NT2/D1 (cell line): Measurements from ENCODE around the gene KCNK5.

Experiments
- DNase-seq: peaks from one replicate; pipeline ENCODE4 v3.0.0-alpha.2; 2011; ENCODE audit warnings: low read depth, low spot score
- H3K27me3 ChIP-seq: 2 replicates; pipeline ENCODE4 v1.6.0; 2011; ENCODE audit warnings: mild to moderate bottlenecking; ENCODE audit not compliant: insufficient read length, insufficient read depth
- H3K36me3 ChIP-seq: 2 replicates; pipeline ENCODE4 v1.6.1; 2011; ENCODE audit warnings: mild to moderate bottlenecking, low read length, mixed read lengths; ENCODE audit not compliant: insufficient read depth, insufficient read length
- H3K4me1 ChIP-seq: 2 replicates; pipeline ENCODE4 v1.5.1; 2011; ENCODE audit not compliant: insufficient read depth, insufficient read length
- H3K4me3 ChIP-seq: 2 replicates; pipeline ENCODE4 v1.5.1; 2011; ENCODE audit warnings: low read depth; ENCODE audit not compliant: insufficient read length
- H3K9ac ChIP-seq: 2 replicates; pipeline ENCODE4 v1.6.0; 2011; ENCODE audit warnings: low read depth; ENCODE audit not compliant: insufficient read length
- H3K9me3 ChIP-seq: 2 replicates; pipeline ENCODE4 v1.5.1; 2011; ENCODE audit warnings: mild to moderate bottlenecking, low read length; ENCODE audit not compliant: insufficient read depth
- SUZ12 ChIP-seq: IDR thresholded peaks from 2 replicates; pipeline ENCODE4 v1.6.1; 2011; ENCODE audit not compliant: insufficient read length, insufficient read depth; ENCODE audit errors: extremely low read depth
- YY1 ChIP-seq: IDR thresholded peaks from 2 replicates; pipeline ENCODE4 v1.6.1; 2011; ENCODE audit not compliant: insufficient read length, insufficient read depth
- ZNF274 ChIP-seq: IDR thresholded peaks from 2 replicates; pipeline ENCODE4 v1.6.1; 2011; ENCODE audit warnings: mild to moderate bottlenecking, low read depth, low read length

KCNK5 gene

DNA sequence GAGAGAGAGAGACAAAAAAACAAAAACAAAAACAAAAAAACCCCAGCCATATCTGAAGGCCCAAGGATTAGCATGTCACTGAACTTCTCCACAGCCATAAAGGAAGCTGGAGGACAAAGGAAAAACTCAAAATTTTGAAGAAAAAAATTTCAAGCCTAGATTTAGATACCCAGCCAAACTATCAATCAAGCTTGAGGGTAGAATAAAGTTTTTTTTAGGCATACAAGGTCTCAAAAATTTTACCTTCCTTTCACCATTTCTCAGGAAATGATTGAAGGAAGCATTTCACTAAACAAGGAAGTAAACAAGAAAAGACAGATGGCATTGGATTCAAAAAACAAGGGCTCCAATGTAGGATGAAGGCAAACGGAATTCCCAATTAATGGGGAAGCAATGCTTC is 52.1 kb downstream of the KCNK5 start:
- Histone ChIP-seq H3K9me3 (peaks cover 23% of the 10 kb centered on the region), H3K27me3 (no peaks in the 10 kb centered on the region), H3K36me3 (no peaks in the 10 kb centered on the region), H3K9ac (no peak overlapping the region), H3K4me3 (no peak overlapping the region), H3K4me1 (no peaks in the 10 kb centered on the region)
- no peak for TF ChIP-seq ZNF274
- no peak for TF ChIP-seq SUZ12
- TF ChIP-seq YY1 = no peak
- no peak for DNase-seq

DNA sequence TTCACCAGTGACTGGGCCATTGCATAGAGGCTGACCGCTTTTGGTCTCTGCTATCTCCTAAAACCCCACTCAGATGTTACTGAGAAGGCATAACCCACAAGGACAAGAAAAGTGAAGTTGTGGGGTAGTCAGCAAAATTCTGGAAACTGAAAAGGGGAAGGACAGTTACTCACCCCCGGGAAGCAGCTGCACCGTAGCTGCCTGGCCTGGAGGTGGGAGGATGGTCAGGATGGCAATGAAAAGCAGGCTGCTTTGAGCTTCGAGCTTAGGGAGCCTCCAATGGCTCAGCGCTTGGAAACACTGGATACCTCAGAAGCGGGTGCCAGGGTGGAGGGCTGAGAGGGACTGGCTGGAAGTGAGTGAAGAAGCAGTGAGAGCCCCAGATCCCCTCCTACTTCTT is 56.0 kb downstream of the KCNK5 start:
- H3K27me3 ChIP-seq = peaks cover 8% of the 10 kb centered on the region
- TF ChIP-seq SUZ12 (no peak), ZNF274 (no peak), YY1 (no peak)
- no peak for DNase-seq
- H3K9ac ChIP-seq = no peak overlapping the region
- H3K36me3 ChIP-seq = no peaks in the 10 kb centered on the region
- no peaks in the 10 kb centered on the region for H3K4me1 ChIP-seq
- H3K4me3 ChIP-seq = no peak overlapping the region
- H3K9me3 ChIP-seq = peaks cover 34% of the 10 kb centered on the region

DNA sequence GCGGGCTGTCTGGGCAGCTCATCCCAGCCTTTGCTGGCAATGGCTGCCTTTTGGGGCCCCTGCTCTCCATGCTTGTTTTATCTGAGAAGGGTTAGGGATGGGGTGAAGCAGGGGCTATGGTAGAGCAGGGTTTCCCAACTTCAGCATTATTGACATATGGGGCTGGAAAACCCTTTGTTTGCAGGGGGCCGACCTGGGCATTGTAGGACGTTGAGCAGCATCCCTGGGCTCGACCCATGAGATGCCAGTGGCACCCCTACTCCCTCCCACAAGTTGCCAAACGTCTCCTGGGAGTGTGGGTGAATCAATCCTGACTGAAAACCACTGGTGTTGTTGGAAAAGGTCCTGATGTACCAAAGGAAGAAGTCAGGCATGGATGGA is 56.9 kb downstream of the KCNK5 start:
- no peak overlapping the region for H3K9ac ChIP-seq
- H3K4me1 ChIP-seq = no peaks in the 10 kb centered on the region
- TF ChIP-seq ZNF274 (no peak), SUZ12 (no peak), YY1 (no peak)
- peaks cover 27% of the 10 kb centered on the region for H3K9me3 ChIP-seq
- H3K4me3 ChIP-seq = no peak overlapping the region
- H3K36me3 ChIP-seq = no peaks in the 10 kb centered on the region
- DNase-seq = no peak
- H3K27me3 ChIP-seq = peaks cover 17% of the 10 kb centered on the region

DNA sequence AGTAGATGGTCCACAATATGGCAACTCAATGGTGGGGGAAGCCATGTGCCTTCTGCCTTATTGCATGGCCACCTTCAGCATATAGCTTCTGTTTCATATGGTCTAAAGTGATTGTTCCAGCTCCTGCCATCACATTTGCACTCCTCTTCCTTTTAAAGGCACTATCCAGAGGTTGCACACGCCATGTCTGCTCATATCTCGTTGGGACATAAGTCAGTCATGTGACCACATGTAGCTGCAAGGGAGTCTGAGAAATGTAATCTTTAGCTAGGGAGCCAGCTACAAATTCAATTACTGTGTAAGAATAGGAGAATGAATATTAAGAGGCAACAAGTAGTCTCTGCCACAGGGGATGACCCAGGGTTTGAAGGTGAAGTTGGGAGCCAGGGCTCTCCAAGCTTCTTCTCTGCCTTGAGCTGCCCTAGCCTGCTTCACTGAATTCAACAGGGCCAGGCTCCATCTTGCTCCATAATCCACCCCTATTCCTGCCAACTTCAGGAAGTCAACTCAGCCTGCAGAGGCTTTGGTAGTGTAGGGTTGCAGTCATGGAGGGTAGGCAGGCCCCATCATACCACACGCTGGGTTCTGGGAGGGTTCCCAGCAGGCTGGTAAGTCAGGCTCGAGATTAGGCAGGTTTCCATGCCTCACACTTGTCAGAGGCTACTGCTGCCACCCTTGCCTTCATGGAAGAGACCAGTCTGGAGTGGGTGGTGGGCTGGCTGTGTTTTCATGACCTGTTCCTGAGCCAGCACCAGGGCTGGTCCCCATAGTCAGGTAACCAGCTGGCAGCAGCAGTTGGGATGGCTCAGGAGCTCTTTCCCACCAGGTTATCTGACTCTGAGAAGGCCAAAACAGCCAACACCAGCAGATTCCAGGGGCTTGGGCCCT is 57.5 kb downstream of the KCNK5 start:
- no peaks in the 10 kb centered on the region for H3K4me1 ChIP-seq
- peaks cover 20% of the 10 kb centered on the region for H3K9me3 ChIP-seq
- no peak overlapping the region for H3K4me3 ChIP-seq
- DNase-seq = no peak
- no peaks in the 10 kb centered on the region for H3K36me3 ChIP-seq
- no peak overlapping the region for H3K9ac ChIP-seq
- TF ChIP-seq YY1 = no peak
- no peak for TF ChIP-seq ZNF274
- no peak for TF ChIP-seq SUZ12
- H3K27me3 ChIP-seq = peaks cover 23% of the 10 kb centered on the region

DNA sequence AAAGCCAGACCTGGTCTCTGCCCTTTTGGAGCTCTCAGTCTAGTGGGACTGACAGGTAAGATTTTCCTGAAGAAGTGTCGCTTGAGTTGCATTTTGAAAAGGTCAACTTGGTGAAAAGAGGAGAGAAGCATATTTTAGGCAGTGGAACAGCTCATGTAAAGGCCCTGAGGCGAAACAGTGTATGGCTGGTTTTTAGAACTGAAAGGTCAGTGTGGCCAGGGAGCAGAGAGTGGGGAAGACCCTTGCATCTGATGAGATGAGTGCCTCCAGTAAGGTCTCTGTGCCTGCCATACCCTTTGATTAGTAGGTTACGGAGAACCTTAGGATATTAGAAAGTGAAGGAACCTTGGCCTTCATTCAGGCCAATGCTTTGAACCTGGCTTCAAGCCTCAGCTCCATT is 58.4 kb downstream of the KCNK5 start:
- DNase-seq = no peak
- no peak overlapping the region for H3K9ac ChIP-seq
- no peak overlapping the region for H3K4me3 ChIP-seq
- H3K9me3 ChIP-seq = peaks cover 16% of the 10 kb centered on the region; the same call in 1 of the 2 replicates
- peaks cover 30% of the 10 kb centered on the region for H3K27me3 ChIP-seq
- H3K36me3 ChIP-seq = no peaks in the 10 kb centered on the region
- TF ChIP-seq YY1 (no peak), SUZ12 (no peak), ZNF274 (no peak)
- H3K4me1 ChIP-seq = no peaks in the 10 kb centered on the region

DNA sequence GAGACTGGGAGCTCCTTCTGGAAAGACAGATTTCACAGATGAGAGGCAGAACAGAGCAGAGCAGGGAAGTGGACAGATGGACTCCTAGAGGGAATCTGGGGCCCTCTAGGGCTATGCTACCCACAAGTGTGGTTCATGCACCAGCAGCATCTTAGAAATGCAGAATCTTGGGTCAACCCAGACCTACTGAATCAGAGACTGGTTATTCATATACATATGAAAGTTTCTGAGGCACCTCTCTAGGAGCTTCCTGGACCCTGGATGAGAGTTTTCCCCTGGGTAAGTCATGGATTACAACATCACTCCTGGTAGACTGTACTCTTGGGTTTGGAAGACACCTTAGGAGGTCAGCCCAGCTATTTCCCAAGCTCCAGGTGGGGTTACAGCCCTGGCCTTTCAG is 58.9 kb downstream of the KCNK5 start:
- no peak for TF ChIP-seq YY1
- TF ChIP-seq ZNF274 = no peak
- no peak for TF ChIP-seq SUZ12
- Histone ChIP-seq H3K9me3 (peaks cover 16% of the 10 kb centered on the region; the same call in 1 of the 2 replicates), H3K27me3 (peaks cover 30% of the 10 kb centered on the region), H3K9ac (no peak overlapping the region), H3K4me1 (no peaks in the 10 kb centered on the region), H3K4me3 (no peak overlapping the region), H3K36me3 (no peaks in the 10 kb centered on the region)
- DNase-seq = no peak

DNA sequence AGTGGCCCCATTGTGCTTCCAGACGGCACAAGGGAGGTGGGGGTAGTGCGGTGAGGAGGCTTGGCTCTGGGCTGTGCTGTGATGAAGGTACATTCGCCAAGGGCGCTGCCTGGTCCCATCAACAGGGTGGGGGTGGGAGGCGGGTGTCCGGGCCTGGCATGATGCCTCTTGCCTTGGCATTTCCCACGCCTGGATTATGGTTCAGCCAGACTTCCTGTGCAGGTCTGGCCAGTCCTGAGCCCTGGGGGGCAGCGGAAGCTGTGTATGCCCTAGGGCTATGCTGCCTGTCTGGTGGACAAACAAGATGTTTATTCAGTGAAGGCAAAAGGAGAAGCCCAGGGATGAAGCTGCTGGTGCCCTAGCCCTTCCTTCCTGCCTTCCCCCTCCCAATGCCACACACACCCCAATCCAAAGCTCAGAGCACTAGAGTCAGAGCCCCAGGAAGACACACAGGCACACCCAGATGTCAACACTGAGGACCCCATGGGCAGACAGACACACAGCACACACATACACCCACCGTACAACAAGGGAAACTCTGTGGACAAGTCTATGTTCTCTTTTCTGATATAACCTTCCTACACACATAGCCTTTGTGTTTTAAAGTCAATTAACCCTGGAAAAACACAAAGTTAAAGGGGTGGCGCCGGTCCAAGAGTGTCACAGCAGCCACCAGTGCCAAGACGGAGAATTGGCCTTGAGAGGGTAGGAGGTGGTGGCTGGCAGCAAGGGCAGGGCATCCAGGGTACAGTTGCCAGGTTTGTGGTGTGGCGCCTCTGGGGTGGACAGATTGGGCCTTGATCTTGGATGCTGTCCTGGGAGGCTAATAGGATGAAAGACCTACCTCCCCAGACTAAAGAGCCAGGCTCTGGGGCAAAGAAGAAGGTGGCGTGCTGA is 59.6 kb downstream of the KCNK5 start:
- no peaks in the 10 kb centered on the region for H3K4me1 ChIP-seq
- H3K36me3 ChIP-seq = no peaks in the 10 kb centered on the region
- peaks cover 30% of the 10 kb centered on the region for H3K27me3 ChIP-seq
- peaks cover 16% of the 10 kb centered on the region; the same call in 1 of the 2 replicates for H3K9me3 ChIP-seq
- no peak overlapping the region for H3K4me3 ChIP-seq
- H3K9ac ChIP-seq = no peak overlapping the region
- DNase-seq = no peak
- TF ChIP-seq YY1 (no peak), SUZ12 (no peak), ZNF274 (no peak)
